Measurements from ENCODE around the gene PCDHGA1. TPM values are rescaled to one million over a fixed set of nuclear protein-coding genes. Genes with fewer than 3 reads are reported as not detected.
A peak's percentile ranks its signal among the peaks of the same experiment; 100 is the strongest.

PCDHGA1 gene
- polyA plus RNA-seq, 2 of the 4 experiments (the other 2 are of a cell fraction) = 0.32 to 0.71 TPM

- H3K4me2 ChIP-seq = peak within 1 kb of the TSS; percentile 99
- FAIRE-seq = no peak
- ChIA-PET CTCF (interaction anchor here (0.6 to 2.2 kb wide), 33 partner anchors 11 to 562 kb away, joined by 3 to 19 read pairs (median 4); partner anchors contain the start of genes PCDHA5, PCDHGA1, PCDHGA5 and PCDHGB3), POLR2A (interaction anchor here (0.8 to 1.5 kb wide), 3 partner anchors 13 to 181 kb away, joined by 3 to 4 read pairs (median 3); partner anchors contain the start of genes PCDHGB3 and TAF7)
- H3K4me1 ChIP-seq = no peaks in the 10 kb centered on the region
- 3% methylated on average over 28 of the region's 37 CpGs for WGBS (ENCODE audit: missing lambda C conversion rate)
- peak; percentile 96 for ATAC-seq
- H3K27ac ChIP-seq = peak within 1 kb of the TSS; percentile 87 to 88
- peak within 1 kb of the TSS; percentile 88 for H3K4me3 ChIP-seq
- peaks cover 35% of the 10 kb centered on the region for H3K9me3 ChIP-seq
- DNase-seq (ENCODE audit: low read depth in 1 of 2, low spot score in 1 of 2) = peak; percentile 67 to 78
- TF ChIP-seq KDM1A (IDR thresholded peaks at IDR 0.05; ENCODE audit: low read depth) (no peak), ZC3H11A (IDR thresholded peaks at IDR 0.05) (no peak), FOXS1 (CRISPR knock-in tag; IDR thresholded peaks at IDR 0.05) (no peak), MAZ (IDR thresholded peaks at IDR 0.05; ENCODE audit: borderline replicate concordance, low read depth, low read length) (no peak), NPAS2 (CRISPR knock-in tag; IDR thresholded peaks at IDR 0.05; ENCODE audit: borderline replicate concordance) (no peak), JUNB (IDR thresholded peaks at IDR 0.05) (no peak), NFE2L2 (conservative IDR thresholded peaks at IDR 0.05; ENCODE audit: low read length) (no peak), SMC3 (IDR thresholded peaks at IDR 0.05) (peak; percentile 51; the same call in 2 of the 3 replicates), REST (IDR thresholded peaks at IDR 0.05) (no peak), HOXA7 (CRISPR knock-in tag; IDR thresholded peaks at IDR 0.05) (no peak), CTCF (IDR thresholded peaks at IDR 0.05) (peak; percentile 80), HEYL (CRISPR knock-in tag; IDR thresholded peaks at IDR 0.05) (no peak), CBX2 (IDR thresholded peaks at IDR 0.05; ENCODE audit: borderline replicate concordance, low read depth) (no peak), RAD21 (conservative IDR thresholded peaks at IDR 0.05 in 1 of 2, IDR thresholded peaks at IDR 0.05 in 1 of 2) (peak; percentile 71 to 78), FOSB (CRISPR knock-in tag; IDR thresholded peaks at IDR 0.05) (no peak), EHMT2 (IDR thresholded peaks at IDR 0.05; ENCODE audit: low read depth) (no peak), BHLHE40 (IDR thresholded peaks at IDR 0.05; ENCODE audit: low read depth, low read length) (no peak), PBX3 (IDR thresholded peaks at IDR 0.05) (no peak), TP53 (CRISPR knock-in tag; IDR thresholded peaks at IDR 0.05) (no peak), HOXB13 (CRISPR knock-in tag; IDR thresholded peaks at IDR 0.05; ENCODE audit: low read depth) (no peak), MYC (IDR thresholded peaks at IDR 0.05; ENCODE audit: borderline replicate concordance, low read length) (no peak), RFX5 (IDR thresholded peaks at IDR 0.05) (no peak), GATA3 (IDR thresholded peaks at IDR 0.05; ENCODE audit: borderline replicate concordance) (0 out of 2 replicates have a peak, but pooled peaks have one; percentile 15), CEBPB (IDR thresholded peaks at IDR 0.05) (no peak), EP300 (IDR thresholded peaks at IDR 0.05) (no peak), TFCP2L1 (CRISPR knock-in tag; IDR thresholded peaks at IDR 0.05) (no peak), KDM5A (IDR thresholded peaks at IDR 0.05) (no peak), BCL3 (IDR thresholded peaks at IDR 0.05) (no peak), RCOR1 (IDR thresholded peaks at IDR 0.05; ENCODE audit: low read depth, low read length) (no peak), CHD4 (IDR thresholded peaks at IDR 0.05; ENCODE audit: borderline replicate concordance) (no peak)
Measured at GRCh38 chr5:141382469-141383294, 52.4 kb downstream of the PCDHGA1 start, which contains the start of gene PCDHGA7. TSS of gene PCDHGA7 (plus strand) at chr5:141382742. CDS start at chr5:141382900, 158 bp downstream.
